Ovary (tissue), 3 donors: ENCODE measurements around the gene CLMN.

Experiments
- CTCF ChIP-seq, 3 donors: fragments of 450-650 bp in 2 of 3; fragments of 200-600 bp in 1 of 3; IDR thresholded peaks; one replicate each; pipeline versions ENCODE4 v1.5.1 to v1.8.0; 2016 to 2022; ENCODE audit warnings: antibody characterized with exemption in 3 of 3, mild to moderate bottlenecking in 1 of 3
- EP300 ChIP-seq: sonication (generic); formaldehyde crosslinking; IDR thresholded peaks from one replicate; pipeline ENCODE4 v1.6.1; 2017; ENCODE audit warnings: antibody characterized with exemption
- POLR2A ChIP-seq: fragments of 450-650 bp; IDR thresholded peaks from one replicate; pipeline ENCODE4 v1.6.1; 2017; ENCODE audit warnings: antibody characterized with exemption, mild to moderate bottlenecking, moderate library complexity
- donor health status: DM: no; HTN: no; CAD: no.

- TF ChIP-seq CTCF (IDR thresholded peaks at IDR 0.05), result no peak
- no peak for TF ChIP-seq POLR2A
- TF ChIP-seq EP300, result no peak
Observed at GRCh38 chr14:95162641-95163040, 157.1 kb downstream of the CLMN start.
